Measurements from ENCODE around the gene SMOC2. TPM values are rescaled to one million over a fixed set of nuclear protein-coding genes. Genes with fewer than 3 reads are reported as not detected.

SMOC2 gene
- total RNA-seq, 1 donor = not detected

- no peak for DNase-seq (ENCODE audit: low read depth)
- TF ChIP-seq CTCF (IDR thresholded peaks at IDR 0.05; ENCODE audit: insufficient read depth, low read depth, low read length) = no peak
- H3K4me3 ChIP-seq (ENCODE audit: low read depth, low read length) = no peak overlapping the region
These were observed 57.3 kb downstream of the SMOC2 start for GRCh38 chr6:168498161-168498843.

- H3K4me3 ChIP-seq (ENCODE audit: low read depth, low read length) = no peak overlapping the region
- TF ChIP-seq CTCF (IDR thresholded peaks at IDR 0.05; ENCODE audit: insufficient read depth, low read depth, low read length) = no peak
- DNase-seq (ENCODE audit: low read depth) = no peak
These were observed 58.2 kb downstream of the SMOC2 start for GRCh38 chr6:168499045-168499650.

GRCh38 chr6:168500519-168500918, 59.5 kb downstream of the SMOC2 start:
- DNase-seq (ENCODE audit: low read depth) = no peak
- TF ChIP-seq CTCF (IDR thresholded peaks at IDR 0.05; ENCODE audit: insufficient read depth, low read depth, low read length) = no peak
- no peak overlapping the region for H3K4me3 ChIP-seq (ENCODE audit: low read depth, low read length)

GRCh38 chr6:168501561-168501960, 60.6 kb downstream of the SMOC2 start:
- no peak for TF ChIP-seq CTCF (IDR thresholded peaks at IDR 0.05; ENCODE audit: insufficient read depth, low read depth, low read length)
- no peak overlapping the region for H3K4me3 ChIP-seq (ENCODE audit: low read depth, low read length)
- no peak for DNase-seq (ENCODE audit: low read depth)

GRCh38 chr6:168504366-168504765, 63.4 kb downstream of the SMOC2 start:
- TF ChIP-seq CTCF (IDR thresholded peaks at IDR 0.05; ENCODE audit: insufficient read depth, low read depth, low read length) = no peak
- no peak overlapping the region for H3K4me3 ChIP-seq (ENCODE audit: low read depth, low read length)
- DNase-seq (ENCODE audit: low read depth) = no peak

- TF ChIP-seq CTCF (IDR thresholded peaks at IDR 0.05; ENCODE audit: insufficient read depth, low read depth, low read length) = no peak
- H3K4me3 ChIP-seq (ENCODE audit: low read depth, low read length) = no peak overlapping the region
- DNase-seq (ENCODE audit: low read depth) = no peak
These were observed 65.5 kb downstream of the SMOC2 start for GRCh38 chr6:168506460-168506859.

Measured in fibroblast of villous mesenchyme (primary cell).